Inflammatory macrophage treated with lipopolysaccharide for 4 hours (primary cell): ENCODE data around the gene FLT4.

ENCODE experiments used
- DNase-seq: peaks from one replicate; pipeline ENCODE4 v3.0.0-alpha.2; 2020

The FLT4 gene

DNA sequence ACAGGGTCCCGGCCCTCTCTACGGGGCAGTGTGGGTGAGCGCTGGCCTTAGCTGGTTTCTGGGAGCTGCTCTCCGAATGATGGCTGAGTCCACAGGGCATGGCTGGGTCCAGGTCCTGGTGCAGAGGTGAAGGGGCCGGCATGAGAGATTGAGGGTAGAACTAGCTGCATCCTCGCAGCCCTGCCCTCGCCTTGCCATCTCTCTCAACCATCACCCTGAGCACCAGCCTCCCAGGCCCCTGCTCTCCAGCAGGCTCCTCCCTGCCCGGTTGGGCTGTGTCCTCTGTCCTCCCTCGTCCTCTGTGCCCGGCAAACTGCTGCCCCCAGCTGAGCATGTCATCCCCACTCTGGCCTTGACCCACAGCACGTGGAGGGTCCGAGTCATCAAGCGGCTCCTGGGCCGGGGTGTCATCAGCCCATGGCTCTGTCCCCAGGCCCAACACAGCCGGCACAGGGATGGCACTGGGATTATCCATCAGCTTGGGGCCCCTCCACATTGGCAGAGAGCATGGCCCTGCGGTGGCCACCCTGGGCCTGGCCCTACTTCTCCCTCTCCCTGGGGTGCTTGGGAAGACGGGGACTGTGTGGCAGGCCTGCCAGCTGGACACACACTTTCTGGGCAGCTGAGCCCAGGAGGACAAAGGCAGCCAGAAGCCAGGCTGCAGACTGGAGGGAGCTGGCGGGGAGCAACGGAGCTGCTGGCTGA, 8.4 kb downstream of the FLT4 start:
- no peak for DNase-seq

DNA sequence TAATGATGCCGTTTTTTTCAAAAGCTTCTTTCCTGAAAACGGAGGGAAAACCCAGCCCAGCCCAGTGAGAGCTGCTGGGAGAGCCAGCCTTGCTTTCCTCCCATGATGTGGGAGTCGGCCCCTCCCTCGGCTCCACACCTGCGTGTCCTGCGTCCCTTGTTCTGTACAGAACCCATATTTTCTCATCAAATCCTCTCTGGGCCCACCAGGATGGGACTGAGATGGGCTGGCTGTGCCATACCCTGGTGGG, 8.9 kb downstream of the FLT4 start:
- no peak for DNase-seq

- DNase-seq = no peak
These were observed 9.4 kb downstream of the FLT4 start for GRCh38 chr5:180639741-180640610.

- no peak for DNase-seq
These were observed 10.1 kb downstream of the FLT4 start for GRCh38 chr5:180639287-180639686.

- DNase-seq = no peak
These were observed 11.3 kb downstream of the FLT4 start for GRCh38 chr5:180637962-180638680.

- DNase-seq = no peak
These were observed 12.9 kb downstream of the FLT4 start for GRCh38 chr5:180636403-180637075.

- DNase-seq = no peak
These were observed 13.4 kb downstream of the FLT4 start for GRCh38 chr5:180636016-180636402.

GRCh38 chr5:180633283-180634177, 15.9 kb downstream of the FLT4 start:
- no peak for DNase-seq

DNA sequence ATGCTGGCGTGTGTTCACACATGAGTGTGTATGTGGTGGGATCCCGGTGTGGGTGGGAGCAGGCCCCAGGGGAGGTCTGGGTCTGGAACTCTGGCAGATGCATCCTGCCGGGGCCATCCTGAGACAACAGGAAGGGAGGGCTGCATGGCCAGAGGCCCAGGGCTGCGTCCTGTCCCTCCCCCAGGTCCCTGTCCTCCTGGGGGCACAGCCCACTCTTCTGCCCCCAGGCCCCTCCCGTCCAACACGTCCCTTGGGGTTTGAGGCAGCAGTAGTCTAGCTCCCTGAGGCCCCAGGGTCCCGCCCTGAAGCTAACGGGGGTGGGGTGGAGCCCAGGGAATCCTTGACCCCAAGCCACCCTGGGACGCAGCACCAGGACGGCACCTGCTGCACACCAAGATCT, 16.6 kb downstream of the FLT4 start:
- DNase-seq = no peak

GRCh38 chr5:180631549-180632383, 17.6 kb downstream of the FLT4 start:
- no peak for DNase-seq

DNA sequence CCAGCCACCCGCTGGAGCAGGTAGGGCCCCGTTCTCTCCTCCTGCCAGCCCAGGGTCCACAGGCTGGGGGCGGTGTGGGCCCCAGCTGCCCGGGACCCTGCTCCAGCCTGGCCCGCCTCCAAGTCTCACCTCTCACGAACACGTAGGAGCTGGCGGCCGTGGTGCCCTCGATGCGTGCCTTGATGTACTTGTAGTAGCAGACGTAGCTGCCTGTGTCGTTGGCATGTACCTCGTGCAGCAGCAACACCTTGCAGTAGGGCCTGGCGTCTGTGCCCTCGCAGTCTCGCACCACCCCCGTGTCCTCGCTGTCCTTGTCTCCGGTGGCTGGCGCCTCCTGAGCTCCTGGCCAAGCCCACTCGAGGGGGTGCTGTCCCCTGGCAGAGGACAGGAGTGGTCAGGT, 19.0 kb downstream of the FLT4 start:
- no peak for DNase-seq

DNA sequence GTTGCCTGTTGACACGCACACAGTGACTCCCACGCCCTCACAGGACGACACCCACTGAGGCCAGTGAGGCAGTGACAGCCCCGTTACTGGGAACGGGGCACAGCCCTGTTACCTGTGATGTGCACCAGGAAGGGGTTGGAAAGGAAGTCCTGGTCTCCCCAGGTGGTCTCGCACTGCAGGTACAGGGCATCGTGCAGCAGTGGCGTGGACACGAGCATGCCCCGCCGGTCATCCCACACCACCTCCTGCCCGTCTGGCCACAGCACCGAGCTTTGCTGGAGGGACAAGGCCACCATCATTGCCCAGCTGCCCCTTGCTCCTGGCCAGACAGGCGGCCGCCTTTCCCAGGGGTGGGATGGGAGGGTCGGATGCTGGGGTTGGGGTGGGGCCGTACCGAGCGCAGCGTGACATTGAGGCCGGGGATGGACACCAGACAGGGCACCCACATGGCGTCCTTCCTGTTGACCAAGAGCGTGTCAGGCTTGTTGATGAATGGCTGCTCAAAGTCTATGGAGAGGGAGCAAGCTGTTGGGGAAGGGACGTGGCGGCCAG, 19.5 kb downstream of the FLT4 start:
- no peak for DNase-seq

DNA sequence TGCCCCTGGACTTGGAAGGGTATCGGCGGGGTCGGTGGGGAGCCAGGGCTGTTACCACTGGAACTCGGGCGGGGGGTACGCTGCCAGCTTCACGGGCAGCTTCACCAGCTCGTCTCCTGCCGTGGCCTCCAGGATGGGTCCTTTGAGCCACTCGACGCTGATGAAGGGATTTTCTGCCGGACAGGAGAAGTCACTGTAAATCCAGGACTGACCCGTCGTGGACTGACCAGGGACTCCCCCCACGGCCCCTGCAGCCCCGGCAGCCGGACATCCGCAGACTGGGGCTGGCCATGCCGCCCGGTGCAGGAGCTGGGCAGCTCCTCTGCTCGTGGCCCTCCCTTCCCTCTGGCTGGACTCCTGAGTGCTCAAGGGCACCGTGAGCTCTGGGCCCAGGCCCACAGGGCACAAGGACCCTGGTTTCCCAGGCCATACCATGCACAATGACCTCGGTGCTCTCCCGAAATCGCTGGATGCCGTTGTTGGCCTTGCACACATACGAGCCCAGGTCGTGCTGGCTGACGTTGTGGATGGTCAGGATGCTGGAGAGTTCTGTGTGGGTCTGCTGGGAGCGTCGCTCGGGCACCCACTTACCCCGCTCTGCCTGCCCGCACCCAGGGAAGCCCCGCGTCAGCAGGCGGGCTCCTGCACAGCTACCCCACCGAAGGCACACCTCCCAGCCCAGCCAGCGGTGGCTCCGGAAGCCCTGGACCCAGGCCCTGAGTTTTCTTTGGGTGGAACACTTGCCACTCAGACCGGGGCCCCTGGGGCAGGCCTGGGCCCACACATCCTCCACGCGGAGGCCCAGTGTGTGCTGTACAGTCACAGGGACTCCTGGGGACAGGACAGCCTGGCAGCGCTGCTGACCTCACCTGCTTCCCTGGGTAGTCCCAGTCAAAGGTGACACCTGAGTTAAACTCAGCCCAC, 20.3 kb downstream of the FLT4 start:
- DNase-seq = no peak

GRCh38 chr5:180628211-180628610, 21.2 kb downstream of the FLT4 start:
- DNase-seq = no peak

DNA sequence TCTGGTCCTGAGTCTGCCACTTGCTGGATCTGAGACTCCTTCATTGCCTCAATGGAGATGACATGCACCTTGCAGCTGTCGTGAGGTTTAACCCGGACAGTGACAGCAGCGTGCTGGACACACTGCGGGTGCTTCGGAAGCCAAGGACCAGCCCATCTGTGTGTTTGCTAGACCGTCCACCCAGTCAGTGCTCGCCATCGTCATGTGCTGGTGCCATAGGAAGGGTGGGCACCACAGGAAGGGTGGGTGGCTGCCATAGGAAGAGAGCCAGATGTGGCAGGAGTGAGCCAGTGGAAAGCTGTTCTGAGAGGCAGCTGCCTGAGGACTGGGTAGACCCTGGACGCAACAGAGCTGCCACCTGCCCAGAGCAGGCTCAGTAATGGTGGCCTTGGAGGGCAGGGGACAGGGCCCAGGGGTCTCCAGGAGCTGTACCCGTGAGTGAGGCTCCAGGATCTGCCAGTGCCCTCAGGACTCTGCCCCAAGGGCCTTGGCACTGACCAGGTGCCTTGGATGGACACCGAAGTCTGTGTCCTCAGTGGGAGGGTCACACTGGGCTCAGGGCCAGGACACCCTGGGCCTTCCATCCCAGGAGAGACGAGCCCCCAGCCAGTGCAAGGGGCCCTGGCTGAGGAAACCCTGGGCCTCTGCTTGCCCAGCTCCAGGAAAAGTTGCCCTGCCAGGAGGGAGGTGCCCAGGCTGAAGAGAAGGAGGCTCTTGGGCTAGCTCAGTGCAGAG, 21.8 kb downstream of the FLT4 start:
- DNase-seq = no peak

GRCh38 chr5:180626661-180627385, 22.6 kb downstream of the FLT4 start:
- DNase-seq = no peak

- no peak for DNase-seq
These were observed 23.4 kb downstream of the FLT4 start for GRCh38 chr5:180625791-180626660.
